A673 (cell line): ENCODE measurements around the gene IL1RAPL2. TPM values are rescaled to one million over a fixed set of nuclear protein-coding genes. Genes with fewer than 3 reads are reported as not detected.

Experiments used
- BruUV-seq: library from RNA; stranded (reverse); fragments of 400-500 nt; replicated peaks from 2 replicates; lab custom pipeline; 2021; lab: Mats Ljungman, UMichigan
- CTCF ChIA-PET: fragments of 300-600 bp; sonication (Branson Sonifier 250); formaldehyde crosslinking; loops from one replicate; lab custom pipeline; 2022; ENCODE audit warnings: antibody characterized with exemption; lab: Charles Lee
- POLR2A ChIA-PET: fragments of 300-600 bp; sonication (Branson Sonifier 250); formaldehyde crosslinking; loops from one replicate; lab custom pipeline; 2022; ENCODE audit warnings: antibody characterized with exemption; ENCODE audit not compliant: low non-redundant PET; lab: Charles Lee
- DNase-seq: peaks from one replicate; pipeline ENCODE4 v3.0.0-alpha.2; 2015; ENCODE audit warnings: low spot score
- H3K27ac ChIP-seq: fragments of 200-600 bp; sonication (generic); 2 replicates; pipeline ENCODE4 v1.5.1; 2016; ENCODE audit warnings: mixed run types, low read depth, mild to moderate bottlenecking, mixed read lengths, antibody characterized with exemption, low read length; ENCODE audit not compliant: poor library complexity, severe bottlenecking
- H3K27me3 ChIP-seq: fragments of 200-600 bp; sonication (generic); replicated peaks from 2 replicates; pipeline ENCODE4 v1.6.1; 2017; ENCODE audit warnings: mixed run types, low read depth, mild to moderate bottlenecking, mixed read lengths, antibody characterized with exemption, low read length; ENCODE audit not compliant: insufficient read depth, poor library complexity
- H3K36me3 ChIP-seq: fragments of 200-600 bp; sonication (generic); 2 replicates; pipeline ENCODE4 v1.6.1; 2016; ENCODE audit warnings: mixed run types, mild to moderate bottlenecking, mixed read lengths, antibody characterized with exemption, low read length; ENCODE audit not compliant: insufficient read depth, poor library complexity, severe bottlenecking
- H3K4me1 ChIP-seq: fragments of 200-600 bp; sonication (generic); 2 replicates; pipeline ENCODE4 v1.6.1; 2017; ENCODE audit warnings: mixed run types, mild to moderate bottlenecking, mixed read lengths, antibody characterized with exemption, low read length; ENCODE audit not compliant: insufficient read depth, poor library complexity, severe bottlenecking
- H3K4me3 ChIP-seq: fragments of 200-600 bp; sonication (generic); 2 replicates; pipeline ENCODE4 v1.5.1; 2016; ENCODE audit warnings: low read depth, mixed run types, mild to moderate bottlenecking, mixed read lengths, low read length; ENCODE audit not compliant: poor library complexity, severe bottlenecking
- H3K9me3 ChIP-seq: fragments of 200-600 bp; sonication (generic); 2 replicates; pipeline ENCODE4 v1.6.1; 2016; ENCODE audit warnings: mixed run types, low read depth, mild to moderate bottlenecking, mixed read lengths, antibody characterized with exemption, low read length; ENCODE audit not compliant: poor library complexity, severe bottlenecking
- EZH2 ChIP-seq: fragments of 200-600 bp; sonication (generic); IDR thresholded peaks from 2 replicates; pipeline ENCODE4 v1.6.1; 2017; ENCODE audit warnings: borderline replicate concordance, low read depth, mild to moderate bottlenecking, mixed read lengths, antibody characterized with exemption, low read length; ENCODE audit not compliant: poor library complexity, severe bottlenecking
- intact Hi-C: fragments of 100-400 bp; cut with micrococcal nuclease; formaldehyde crosslinking; loops from one replicate; pipeline ENCODE4 v1.10.0; 2022; ENCODE audit not compliant: unreplicated experiment
- total RNA-seq: library from RNA; stranded (reverse); gene quantifications from 2 replicates; pipeline ENCODE4 v1.2.3, GENCODE V29; 2021
- TF ChIP-seq, protein P1 (sequence below): fragments of 300-800, 200-600 bp; sonication (generic); conservative IDR thresholded peaks from 2 replicates; pipeline ENCODE4 v1.5.1; 2017; ENCODE audit warnings: low read depth, mild to moderate bottlenecking, antibody characterized with exemption, low read length, moderate library complexity, mixed read lengths

The IL1RAPL2 gene
- total RNA-seq, 1 experiment from 2014 or later: not detected

DNA sequence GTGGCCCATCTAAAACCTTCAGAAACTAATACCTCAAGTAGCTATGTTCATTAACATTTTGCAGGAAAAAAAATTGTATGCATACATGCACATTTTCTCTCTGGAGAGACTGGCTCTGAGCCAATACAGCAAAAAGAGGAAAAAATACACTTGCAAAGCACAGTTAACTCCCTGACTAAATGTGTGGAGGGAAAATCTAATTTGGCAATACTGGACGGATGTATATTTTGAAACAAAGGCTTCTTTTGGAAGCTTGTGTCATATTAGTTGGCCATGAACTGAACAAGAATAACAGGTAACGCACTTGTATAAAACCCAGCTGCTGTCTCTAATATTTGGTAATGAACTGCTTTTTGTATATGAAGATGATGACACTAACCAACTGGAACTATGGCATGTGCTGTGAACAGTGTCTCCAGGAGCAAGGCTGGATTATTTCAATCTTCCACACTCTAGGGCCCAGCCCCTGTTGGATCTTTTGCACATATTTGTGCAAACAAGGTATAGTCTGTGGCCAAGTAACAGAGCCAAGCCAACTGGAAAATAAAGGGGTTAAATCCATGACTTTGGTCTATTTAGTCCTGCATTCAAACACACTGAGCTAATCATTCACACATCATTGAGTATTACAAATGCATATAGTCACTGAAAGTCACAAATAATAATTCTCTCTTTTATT lies 1188.4 kb downstream of the IL1RAPL2 start:
- BruUV-seq: no TSS peak
- TF ChIP-seq, protein P1, sequence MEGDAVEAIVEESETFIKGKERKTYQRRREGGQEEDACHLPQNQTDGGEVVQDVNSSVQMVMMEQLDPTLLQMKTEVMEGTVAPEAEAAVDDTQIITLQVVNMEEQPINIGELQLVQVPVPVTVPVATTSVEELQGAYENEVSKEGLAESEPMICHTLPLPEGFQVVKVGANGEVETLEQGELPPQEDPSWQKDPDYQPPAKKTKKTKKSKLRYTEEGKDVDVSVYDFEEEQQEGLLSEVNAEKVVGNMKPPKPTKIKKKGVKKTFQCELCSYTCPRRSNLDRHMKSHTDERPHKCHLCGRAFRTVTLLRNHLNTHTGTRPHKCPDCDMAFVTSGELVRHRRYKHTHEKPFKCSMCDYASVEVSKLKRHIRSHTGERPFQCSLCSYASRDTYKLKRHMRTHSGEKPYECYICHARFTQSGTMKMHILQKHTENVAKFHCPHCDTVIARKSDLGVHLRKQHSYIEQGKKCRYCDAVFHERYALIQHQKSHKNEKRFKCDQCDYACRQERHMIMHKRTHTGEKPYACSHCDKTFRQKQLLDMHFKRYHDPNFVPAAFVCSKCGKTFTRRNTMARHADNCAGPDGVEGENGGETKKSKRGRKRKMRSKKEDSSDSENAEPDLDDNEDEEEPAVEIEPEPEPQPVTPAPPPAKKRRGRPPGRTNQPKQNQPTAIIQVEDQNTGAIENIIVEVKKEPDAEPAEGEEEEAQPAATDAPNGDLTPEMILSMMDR: no peak
- TF ChIP-seq EZH2: no peak
- Histone ChIP-seq H3K27me3 (peaks cover 4% of the 10 kb centered on the region), H3K9me3 (no peaks in the 10 kb centered on the region), H3K4me3 (no peak overlapping the region), H3K36me3 (no peaks in the 10 kb centered on the region), H3K4me1 (no peaks in the 10 kb centered on the region), H3K27ac (no peak overlapping the region)
- ChIA-PET CTCF (no interaction called here), POLR2A (no interaction called here)
- no peak for DNase-seq
- intact Hi-C loops: no loop called here

DNA sequence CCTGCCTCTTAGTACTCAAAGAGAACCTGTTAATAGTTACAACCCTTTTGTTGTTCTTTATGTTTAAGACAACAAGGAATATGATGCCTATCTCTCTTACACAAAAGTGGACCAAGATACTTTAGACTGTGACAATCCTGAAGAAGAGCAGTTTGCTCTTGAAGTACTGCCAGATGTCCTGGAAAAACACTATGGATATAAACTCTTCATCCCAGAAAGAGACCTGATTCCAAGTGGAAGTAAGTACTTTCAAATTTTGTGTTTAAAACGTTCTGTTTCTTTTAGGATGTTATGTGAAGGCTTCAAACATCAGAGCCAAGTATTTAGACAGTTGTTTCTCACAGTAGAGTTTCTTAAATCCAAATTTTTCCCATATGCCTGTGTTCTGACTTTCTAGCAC lies 1189.1 kb downstream of the IL1RAPL2 start:
- no peak for DNase-seq
- ChIA-PET POLR2A (no interaction called here), CTCF (no interaction called here)
- no peaks in the 10 kb centered on the region for H3K4me1 ChIP-seq
- H3K4me3 ChIP-seq: no peak overlapping the region
- TF ChIP-seq EZH2: no peak
- TF ChIP-seq, protein P1: no peak
- BruUV-seq: no TSS peak
- intact Hi-C loops: no loop called here
- H3K9me3 ChIP-seq: no peaks in the 10 kb centered on the region
- no peak overlapping the region for H3K27ac ChIP-seq
- peaks cover 4% of the 10 kb centered on the region for H3K27me3 ChIP-seq
- no peaks in the 10 kb centered on the region for H3K36me3 ChIP-seq

DNA sequence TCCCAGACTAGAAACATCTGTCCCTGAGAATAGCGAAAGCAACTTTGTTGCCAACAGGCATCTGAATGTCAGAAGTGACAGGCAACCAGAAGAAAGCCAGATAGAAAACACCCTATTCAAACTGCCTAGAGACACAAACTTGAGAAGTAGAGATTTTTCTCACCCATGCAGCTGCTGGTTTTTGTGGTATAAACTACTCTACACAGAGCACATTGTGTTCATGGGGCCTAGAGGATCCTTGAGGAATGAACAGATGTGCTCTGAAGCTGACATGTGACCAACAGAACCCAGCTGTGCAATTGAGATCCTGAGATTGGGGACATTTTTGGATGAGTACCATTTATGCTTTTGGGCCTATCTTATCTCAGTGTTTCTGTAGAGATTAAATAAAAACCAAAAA lies 1192.8 kb downstream of the IL1RAPL2 start:
- Histone ChIP-seq H3K36me3 (no peaks in the 10 kb centered on the region), H3K4me1 (no peaks in the 10 kb centered on the region), H3K27me3 (peaks cover 5% of the 10 kb centered on the region), H3K9me3 (no peaks in the 10 kb centered on the region), H3K4me3 (no peak overlapping the region), H3K27ac (no peak overlapping the region)
- CTCF ChIA-PET: no interaction called here
- intact Hi-C loops: no loop called here
- POLR2A ChIA-PET: no interaction called here
- no peak for DNase-seq
- TF ChIP-seq, protein P1: no peak
- TF ChIP-seq EZH2: no peak
- no TSS peak for BruUV-seq
